HepG2 (cell line): ENCODE data around the gene MTMR1. TPM values are rescaled to one million over a fixed set of nuclear protein-coding genes. Genes with fewer than 3 reads are reported as not detected.

Experiments
- ATAC-seq: fragments of 200-7000 bp; cut with Tn5 transposase; 3 replicates; pipeline ENCODE4 v1.9.1; 2020; ENCODE audit warnings: mild to moderate bottlenecking, moderate library complexity
- BruUV-seq: library from RNA; stranded (reverse); fragments of 400-500 nt; replicated peaks from 2 replicates; lab custom pipeline; 2021; lab: Mats Ljungman, UMichigan
- CTCF ChIA-PET: fragments of 300-600 bp; formaldehyde crosslinking; extraction: SDS; loops from one replicate; lab custom pipeline; 2021; ENCODE audit warnings: low total read pairs, inconsistent platforms, low intra/inter-chr PET ratio; lab: Yijun Ruan, JAX
- POLR2A ChIA-PET: fragments of 350-600 bp; sonication (Branson Sonifier 250); formaldehyde crosslinking; loops from one replicate; lab custom pipeline; 2020; ENCODE audit warnings: antibody characterized with exemption, inconsistent platforms; lab: Yijun Ruan, JAX
- DNase-seq: peaks from one replicate; pipeline ENCODE4 v3.0.0-alpha.2; 2015; ENCODE audit warnings: low spot score
- FAIRE-seq: peaks from 3 replicates; lab custom pipeline; 2011; peaks lifted over from hg19 to GRCh38; lab: Jason Lieb, UNC
- H2AFZ ChIP-seq: one replicate; pipeline ENCODE4 v1.6.1; 2011; ENCODE audit warnings: low read length, inconsistent platforms
- H3K27ac ChIP-seq: fragments of 300-600 bp; 3 replicates; pipeline ENCODE4 v1.8.0; 2011; ENCODE audit warnings: mixed run types, mild to moderate bottlenecking, mixed read lengths, low read length, inconsistent platforms; ENCODE audit not compliant: insufficient read depth; ENCODE audit errors: extremely low read length
- H3K27me3 ChIP-seq, 2 experiments: fragments of 200-600 bp in 1 of 2; 2 replicates in 1 of 2; 3 replicates in 1 of 2; pipeline versions ENCODE4 v1.6.0 to v1.8.0; 2011; ENCODE audit warnings: low read length in 2 of 2, mild to moderate bottlenecking in 2 of 2, moderate library complexity in 2 of 2, inconsistent platforms in 1 of 2; ENCODE audit not compliant: insufficient read depth in 2 of 2, control insufficient read depth in 1 of 2
- H3K36me3 ChIP-seq, 2 experiments: fragments of 200-600 bp in 1 of 2; replicated peaks in 1 of 2; 2 replicates in 1 of 2; 3 replicates in 1 of 2; pipeline versions ENCODE4 v1.5.1 to v1.8.0; 2011; ENCODE audit warnings: low read length in 2 of 2, inconsistent platforms in 1 of 2; ENCODE audit not compliant: insufficient read depth in 2 of 2, control insufficient read depth in 1 of 2
- H3K4me1 ChIP-seq: 2 replicates; pipeline ENCODE4 v1.5.1; 2012; ENCODE audit warnings: low read length, inconsistent platforms; ENCODE audit not compliant: insufficient read depth
- H3K4me2 ChIP-seq: 2 replicates; pipeline ENCODE4 v1.6.0; 2011; ENCODE audit warnings: low read depth, low read length, inconsistent platforms
- H3K4me3 ChIP-seq, 3 experiments: fragments of 200-600 bp in 1 of 3; sonication (generic), shearing (Covaris generic) in 1 of 3; replicated peaks in 1 of 3; 2 replicates each; pipeline ENCODE4 v1.5.1; 2011 to 2016; ENCODE audit warnings: low read length in 3 of 3, inconsistent platforms in 2 of 3, low read depth in 2 of 3, mild to moderate bottlenecking in 2 of 3, control low read depth in 1 of 3, mixed read lengths in 1 of 3; ENCODE audit not compliant: insufficient read depth in 1 of 3
- H3K79me2 ChIP-seq: one replicate; pipeline ENCODE4 v1.6.1; 2011; ENCODE audit warnings: low read length, inconsistent platforms; ENCODE audit not compliant: insufficient read depth
- H3K9ac ChIP-seq: 2 replicates; pipeline ENCODE4 v1.6.0; 2011; ENCODE audit warnings: mild to moderate bottlenecking, low read depth, low read length, inconsistent platforms; ENCODE audit not compliant: insufficient read depth
- H3K9me3 ChIP-seq: 2 replicates; pipeline ENCODE4 v1.5.1; 2012; ENCODE audit warnings: mild to moderate bottlenecking, low read length
- H4K20me1 ChIP-seq: 2 replicates; pipeline ENCODE4 v1.6.0; 2011; ENCODE audit warnings: inconsistent platforms, mild to moderate bottlenecking, low read length, moderate library complexity; ENCODE audit not compliant: insufficient read depth
- AGO2 ChIP-seq: fragments of 200-400 bp; formaldehyde crosslinking; optimal IDR thresholded peaks from 2 replicates; pipeline ENCODE3; 2017; ENCODE audit warnings: mild to moderate bottlenecking, low read depth, low read length, moderate library complexity
- DNMT3B ChIP-seq: conservative IDR thresholded peaks from 2 replicates; pipeline ENCODE4 v1.6.1; 2016; ENCODE audit warnings: missing biosample characterization, control low read depth
- NAIF1 ChIP-seq: sonication (generic); formaldehyde crosslinking; IDR thresholded peaks from 2 replicates; pipeline ENCODE4 v1.5.0; 2020; ENCODE audit warnings: mild to moderate bottlenecking, missing genetic modification reagents, borderline replicate concordance
- NR3C1 ChIP-seq: sonication (generic); formaldehyde crosslinking; IDR thresholded peaks from 2 replicates; pipeline ENCODE4 v1.4.0; 2020; ENCODE audit warnings: missing genetic modification reagents
- SIX1 ChIP-seq: sonication (generic); formaldehyde crosslinking; IDR thresholded peaks from 2 replicates; pipeline ENCODE4 v1.4.0; 2020; ENCODE audit warnings: missing genetic modification reagents, borderline replicate concordance
- SMARCE1 ChIP-seq: fragments of 450-650 bp; IDR thresholded peaks from 2 replicates; pipeline ENCODE4 v1.6.1; 2017; ENCODE audit warnings: borderline replicate concordance
- ZNF101 ChIP-seq: sonication (generic); formaldehyde crosslinking; IDR thresholded peaks from 2 replicates; pipeline ENCODE4 v1.4.0; 2020; ENCODE audit warnings: mild to moderate bottlenecking, low read depth, missing genetic modification reagents, borderline replicate concordance
- ZNF260 ChIP-seq: sonication (generic); formaldehyde crosslinking; IDR thresholded peaks from 2 replicates; pipeline ENCODE4 v1.4.0; 2020; ENCODE audit warnings: missing genetic modification reagents, low read depth, mild to moderate bottlenecking, borderline replicate concordance
- ZNF354B ChIP-seq: sonication (generic); formaldehyde crosslinking; IDR thresholded peaks from 2 replicates; pipeline ENCODE4 v1.8.0; 2022; ENCODE audit warnings: mild to moderate bottlenecking, missing genetic modification reagents
- ZNF484 ChIP-seq: sonication (generic); formaldehyde crosslinking; IDR thresholded peaks from 2 replicates; pipeline ENCODE4 v1.5.1; 2020; ENCODE audit warnings: mild to moderate bottlenecking, low read depth, missing genetic modification reagents, borderline replicate concordance
- ZNF605 ChIP-seq: sonication (generic); formaldehyde crosslinking; IDR thresholded peaks from 2 replicates; pipeline ENCODE4 v1.8.0; 2022; ENCODE audit warnings: mild to moderate bottlenecking, missing genetic modification reagents
- WGBS: methylation state at CpG from one replicate; pipeline ENCODE4 v1.1.6; 2017; ENCODE audit warnings: low lambda C conversion rate; 5-methylcytosine and 5-hydroxymethylcytosine counted together
- in situ Hi-C: cut with HindIII; loops from 2 replicates; pipeline ENCODE4 v1.10.0; 2017; ENCODE audit warnings: low pct_unique_long_range_greater_than_20kb; ENCODE audit not compliant: extremely low pct_ligation_motif_present
- intact Hi-C: fragments of 100-400 bp; cut with micrococcal nuclease; formaldehyde crosslinking; loops from one replicate; pipeline ENCODE4 v1.10.0; 2022; ENCODE audit not compliant: unreplicated experiment
- polyA plus RNA-seq, 8 experiments: library from polyadenylated mRNA; depleted of rRNA in 3 of 8; stranded (reverse) in 7 of 8; unstranded in 1 of 8; fragments of >200 nt; fragmentation: Illumina TruSeq in 4 of 8; extraction: Trizol in 4 of 8; gene quantifications; 2 replicates each; pipeline versions ENCODE4 v1.2.1 to v1.2.3, GENCODE V29; 2011 to 2016; ENCODE audit warnings: low read depth in 4 of 8, missing spikeins in 1 of 8, mixed read lengths in 1 of 8; ENCODE audit not compliant: insufficient read depth in 1 of 8
- total RNA-seq, 5 experiments: library from RNA; depleted of rRNA; stranded (reverse); fragments of >200 nt; fragmentation: Illumina TruSeq; extraction: Trizol; gene quantifications; 2 replicates each; pipeline ENCODE4 v1.2.3, GENCODE V29; 2016; ENCODE audit warnings: low read depth in 1 of 5
- TF ChIP-seq, protein P1 (sequence below): IDR thresholded peaks from 2 replicates; pipeline ENCODE4 v1.6.1; 2018; ENCODE audit warnings: missing genetic modification reagents
- TF ChIP-seq, protein P2 (sequence below): sonication (generic); formaldehyde crosslinking; IDR thresholded peaks from 2 replicates; pipeline ENCODE4 v1.4.0; 2020; ENCODE audit warnings: missing genetic modification reagents
- TF ChIP-seq, protein P3 (sequence below), 2 experiments: fragments of 450-650 bp in 1 of 2; sonication (generic) in 1 of 2; formaldehyde crosslinking; IDR thresholded peaks; 2 replicates each; pipeline versions ENCODE4 v1.5.0 to v1.8.0; 2020 to 2022; ENCODE audit warnings: mild to moderate bottlenecking in 1 of 2, missing genetic modification reagents in 1 of 2

MTMR1 gene
- total and polyA plus RNA-seq, 2 of the 13 experiments (the other 11 are each of a cell fraction or from before 2014, with no cell fraction given): 8.9 to 11.1 TPM

DNA sequence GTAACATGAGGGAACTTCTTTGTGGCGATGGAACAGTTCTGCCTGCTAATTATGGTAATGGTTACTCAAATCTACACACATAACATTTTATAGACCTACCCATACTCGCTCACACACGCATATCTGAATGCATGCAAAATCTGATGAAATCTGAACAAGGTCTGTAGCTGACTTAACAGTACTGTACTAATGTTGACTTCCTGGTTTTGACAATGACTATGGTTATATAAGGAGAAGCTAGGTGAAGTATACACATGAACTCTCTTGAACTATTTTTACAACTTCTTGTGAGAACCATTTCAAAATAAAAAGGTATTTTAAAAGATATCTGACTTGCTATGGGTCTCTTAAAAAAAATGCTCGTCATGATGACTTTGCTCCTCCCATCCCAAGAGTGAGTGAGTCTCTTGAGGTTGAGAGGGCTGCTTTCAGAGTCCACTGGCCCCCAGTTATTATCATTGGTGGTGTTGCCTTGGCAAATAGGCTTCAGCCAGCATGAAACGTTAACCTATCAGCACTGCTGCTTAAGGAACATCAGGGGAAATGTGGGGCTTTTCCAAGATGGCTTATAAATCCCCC is 99.8 kb downstream of the MTMR1 start (continued):
- no peak for TF ChIP-seq SMARCE1
- TF ChIP-seq AGO2: no peak
- no peak for TF ChIP-seq DNMT3B (CRISPR knock-in tag)
- TF ChIP-seq ZNF354B (CRISPR knock-in tag): no peak
- TF ChIP-seq ZNF605 (CRISPR knock-in tag): no peak
- TF ChIP-seq, all 625 proteins: peak for 0

DNA sequence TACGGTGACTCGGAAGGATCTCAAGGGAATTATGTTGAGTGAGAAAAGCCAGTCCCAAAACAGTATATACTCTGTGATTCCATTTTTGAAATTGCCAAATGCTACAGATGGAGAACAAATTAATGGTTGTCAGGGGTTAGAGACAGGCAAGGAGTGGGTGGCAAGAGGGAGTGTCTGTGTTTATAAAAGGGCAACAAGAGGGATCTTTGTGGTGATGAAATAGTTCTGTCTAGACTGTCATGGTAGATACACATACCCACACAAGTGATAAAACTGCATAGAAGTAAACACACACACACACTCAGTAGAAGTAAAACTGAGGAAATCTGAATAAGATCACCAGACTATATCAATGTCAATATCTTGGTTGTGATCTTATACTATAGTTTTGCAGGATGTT is 112.5 kb downstream of the MTMR1 start:
- no peaks in the 10 kb centered on the region for H3K36me3 ChIP-seq
- H3K27me3 ChIP-seq: no peaks in the 10 kb centered on the region
- ChIA-PET POLR2A (no interaction called here), CTCF (no interaction called here)
- H3K4me2 ChIP-seq: no peak overlapping the region
- H3K9ac ChIP-seq: no peak overlapping the region
- H3K9me3 ChIP-seq: no peaks in the 10 kb centered on the region
- FAIRE-seq (no peak), DNase-seq (no peak), ATAC-seq (no peak)
- in situ Hi-C loops: no loop called here
- H3K4me1 ChIP-seq: peaks cover 14% of the 10 kb centered on the region
- no peak overlapping the region for H2AFZ ChIP-seq
- intact Hi-C loops: no loop called here
- no peak overlapping the region for H3K4me3 ChIP-seq
- BruUV-seq: no TSS peak
- no peak overlapping the region for H3K27ac ChIP-seq
- 98% methylated on average over 2 of the region's 2 CpGs for WGBS
- H4K20me1 ChIP-seq: 0 out of 2 replicates have a peak, but pooled peaks cover 2% of the 10 kb centered on the region
- H3K79me2 ChIP-seq: no peaks in the 10 kb centered on the region
- TF ChIP-seq ZNF484 (no peak), SIX1 (CRISPR knock-in tag) (no peak), ZNF260 (CRISPR knock-in tag) (no peak), NAIF1 (CRISPR knock-in tag) (no peak), ZNF101 (CRISPR knock-in tag) (no peak), NR3C1 (CRISPR knock-in tag) (no peak)
- TF ChIP-seq, protein P1, sequence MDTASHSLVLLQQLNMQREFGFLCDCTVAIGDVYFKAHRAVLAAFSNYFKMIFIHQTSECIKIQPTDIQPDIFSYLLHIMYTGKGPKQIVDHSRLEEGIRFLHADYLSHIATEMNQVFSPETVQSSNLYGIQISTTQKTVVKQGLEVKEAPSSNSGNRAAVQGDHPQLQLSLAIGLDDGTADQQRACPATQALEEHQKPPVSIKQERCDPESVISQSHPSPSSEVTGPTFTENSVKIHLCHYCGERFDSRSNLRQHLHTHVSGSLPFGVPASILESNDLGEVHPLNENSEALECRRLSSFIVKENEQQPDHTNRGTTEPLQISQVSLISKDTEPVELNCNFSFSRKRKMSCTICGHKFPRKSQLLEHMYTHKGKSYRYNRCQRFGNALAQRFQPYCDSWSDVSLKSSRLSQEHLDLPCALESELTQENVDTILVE (CRISPR knock-in tag): no peak
- TF ChIP-seq, protein P2, sequence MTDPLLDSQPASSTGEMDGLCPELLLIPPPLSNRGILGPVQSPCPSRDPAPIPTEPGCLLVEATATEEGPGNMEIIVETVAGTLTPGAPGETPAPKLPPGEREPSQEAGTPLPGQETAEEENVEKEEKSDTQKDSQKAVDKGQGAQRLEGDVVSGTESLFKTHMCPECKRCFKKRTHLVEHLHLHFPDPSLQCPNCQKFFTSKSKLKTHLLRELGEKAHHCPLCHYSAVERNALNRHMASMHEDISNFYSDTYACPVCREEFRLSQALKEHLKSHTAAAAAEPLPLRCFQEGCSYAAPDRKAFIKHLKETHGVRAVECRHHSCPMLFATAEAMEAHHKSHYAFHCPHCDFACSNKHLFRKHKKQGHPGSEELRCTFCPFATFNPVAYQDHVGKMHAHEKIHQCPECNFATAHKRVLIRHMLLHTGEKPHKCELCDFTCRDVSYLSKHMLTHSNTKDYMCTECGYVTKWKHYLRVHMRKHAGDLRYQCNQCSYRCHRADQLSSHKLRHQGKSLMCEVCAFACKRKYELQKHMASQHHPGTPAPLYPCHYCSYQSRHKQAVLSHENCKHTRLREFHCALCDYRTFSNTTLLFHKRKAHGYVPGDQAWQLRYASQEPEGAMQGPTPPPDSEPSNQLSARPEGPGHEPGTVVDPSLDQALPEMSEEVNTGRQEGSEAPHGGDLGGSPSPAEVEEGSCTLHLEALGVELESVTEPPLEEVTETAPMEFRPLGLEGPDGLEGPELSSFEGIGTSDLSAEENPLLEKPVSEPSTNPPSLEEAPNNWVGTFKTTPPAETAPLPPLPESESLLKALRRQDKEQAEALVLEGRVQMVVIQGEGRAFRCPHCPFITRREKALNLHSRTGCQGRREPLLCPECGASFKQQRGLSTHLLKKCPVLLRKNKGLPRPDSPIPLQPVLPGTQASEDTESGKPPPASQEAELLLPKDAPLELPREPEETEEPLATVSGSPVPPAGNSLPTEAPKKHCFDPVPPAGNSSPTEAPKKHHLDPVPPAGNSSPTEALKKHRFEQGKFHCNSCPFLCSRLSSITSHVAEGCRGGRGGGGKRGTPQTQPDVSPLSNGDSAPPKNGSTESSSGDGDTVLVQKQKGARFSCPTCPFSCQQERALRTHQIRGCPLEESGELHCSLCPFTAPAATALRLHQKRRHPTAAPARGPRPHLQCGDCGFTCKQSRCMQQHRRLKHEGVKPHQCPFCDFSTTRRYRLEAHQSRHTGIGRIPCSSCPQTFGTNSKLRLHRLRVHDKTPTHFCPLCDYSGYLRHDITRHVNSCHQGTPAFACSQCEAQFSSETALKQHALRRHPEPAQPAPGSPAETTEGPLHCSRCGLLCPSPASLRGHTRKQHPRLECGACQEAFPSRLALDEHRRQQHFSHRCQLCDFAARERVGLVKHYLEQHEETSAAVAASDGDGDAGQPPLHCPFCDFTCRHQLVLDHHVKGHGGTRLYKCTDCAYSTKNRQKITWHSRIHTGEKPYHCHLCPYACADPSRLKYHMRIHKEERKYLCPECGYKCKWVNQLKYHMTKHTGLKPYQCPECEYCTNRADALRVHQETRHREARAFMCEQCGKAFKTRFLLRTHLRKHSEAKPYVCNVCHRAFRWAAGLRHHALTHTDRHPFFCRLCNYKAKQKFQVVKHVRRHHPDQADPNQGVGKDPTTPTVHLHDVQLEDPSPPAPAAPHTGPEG (CRISPR knock-in tag): no peak
- TF ChIP-seq, protein P3, sequence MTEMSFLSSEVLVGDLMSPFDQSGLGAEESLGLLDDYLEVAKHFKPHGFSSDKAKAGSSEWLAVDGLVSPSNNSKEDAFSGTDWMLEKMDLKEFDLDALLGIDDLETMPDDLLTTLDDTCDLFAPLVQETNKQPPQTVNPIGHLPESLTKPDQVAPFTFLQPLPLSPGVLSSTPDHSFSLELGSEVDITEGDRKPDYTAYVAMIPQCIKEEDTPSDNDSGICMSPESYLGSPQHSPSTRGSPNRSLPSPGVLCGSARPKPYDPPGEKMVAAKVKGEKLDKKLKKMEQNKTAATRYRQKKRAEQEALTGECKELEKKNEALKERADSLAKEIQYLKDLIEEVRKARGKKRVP (CRISPR knock-in tag; IDR thresholded peaks at IDR 0.05): no peak
